ENCODE results near the gene E2F2.
"Not testable (repeated sequence)": the region's sequence is repeated elsewhere in the genome, so short reads cannot be mapped to it uniquely, and the experiment has no call there.

Gene E2F2

GRCh38 chr1:23545851-23546250 is 14.8 kb upstream of the E2F2 start:
- DNase-seq: no peak

- peak; percentile 54 to 75 for DNase-seq
Measured at GRCh38 chr1:23544444-23545389, 13.7 kb upstream of the E2F2 start.

- no peak for DNase-seq
Measured at GRCh38 chr1:23543707-23544443, 12.8 kb upstream of the E2F2 start.

GRCh38 chr1:23542940-23543339 is 11.9 kb upstream of the E2F2 start:
- not testable (repeated sequence) for DNase-seq

DNA sequence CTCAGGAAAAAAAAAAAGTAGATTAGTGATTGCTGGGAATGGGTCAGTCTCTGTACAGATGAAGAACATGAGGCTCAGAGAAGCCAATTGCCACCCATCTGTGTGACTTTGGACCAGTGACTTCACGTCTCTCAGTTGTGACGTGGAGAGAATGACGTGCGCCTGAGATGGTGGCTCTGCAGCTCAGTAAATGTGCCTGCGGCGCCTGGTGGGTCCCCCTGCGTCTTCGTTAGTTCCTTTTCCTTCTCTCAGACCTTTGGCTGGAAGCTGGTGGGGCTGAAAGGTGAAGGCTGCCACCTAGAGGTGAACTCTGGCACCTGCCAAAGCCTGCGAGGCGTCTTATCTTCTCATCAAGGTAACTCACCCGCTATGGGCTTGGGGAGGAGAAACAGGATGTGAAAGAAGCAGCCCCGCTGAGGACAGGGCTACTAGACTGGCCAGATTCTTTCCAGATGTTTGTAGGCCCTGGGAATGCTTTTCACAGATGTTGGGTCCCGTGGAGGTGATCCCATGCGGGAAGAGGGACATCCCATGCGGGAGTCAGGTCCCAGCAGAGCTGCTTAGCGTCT is 8.7 kb upstream of the E2F2 start:
- peak; percentile 80 to 81 for DNase-seq

- DNase-seq: no peak
Measured at GRCh38 chr1:23537296-23537973, 6.4 kb upstream of the E2F2 start.

- no peak for DNase-seq
Measured at GRCh38 chr1:23533246-23534023, 2.4 kb upstream of the E2F2 start.

DNA sequence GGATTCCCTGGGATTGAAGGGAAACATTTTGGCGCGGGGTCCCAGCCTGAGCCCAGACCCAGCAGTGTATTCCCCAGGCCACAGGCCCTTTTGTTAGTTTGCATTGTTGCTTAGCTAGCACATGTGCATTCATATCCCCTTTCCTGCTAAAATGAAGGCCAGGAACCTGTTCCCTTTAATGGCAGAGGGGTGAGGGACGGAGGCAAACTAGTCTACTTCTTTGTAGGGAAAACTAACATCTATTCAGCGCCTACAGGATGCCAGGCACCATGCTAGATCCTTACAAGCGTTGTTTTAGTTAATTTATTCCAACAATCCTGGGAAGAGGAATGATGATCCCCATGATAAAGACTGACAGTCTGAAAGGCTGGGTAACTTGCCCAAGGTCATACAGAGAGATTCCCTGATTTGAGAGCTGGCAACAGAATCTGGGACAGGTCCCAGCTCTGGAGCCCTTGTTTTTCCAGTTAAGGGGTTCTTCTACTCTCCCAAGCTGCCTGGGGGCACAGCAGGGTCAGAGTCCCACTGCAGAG is 595 bp upstream of the E2F2 start:
- no peak for DNase-seq

- DNase-seq: no peak
Measured at GRCh38 chr1:23530087-23530746, 816 bp downstream of the E2F2 start.

GRCh38 chr1:23529146-23530086 is 1.6 kb downstream of the E2F2 start:
- DNase-seq: no peak

DNA sequence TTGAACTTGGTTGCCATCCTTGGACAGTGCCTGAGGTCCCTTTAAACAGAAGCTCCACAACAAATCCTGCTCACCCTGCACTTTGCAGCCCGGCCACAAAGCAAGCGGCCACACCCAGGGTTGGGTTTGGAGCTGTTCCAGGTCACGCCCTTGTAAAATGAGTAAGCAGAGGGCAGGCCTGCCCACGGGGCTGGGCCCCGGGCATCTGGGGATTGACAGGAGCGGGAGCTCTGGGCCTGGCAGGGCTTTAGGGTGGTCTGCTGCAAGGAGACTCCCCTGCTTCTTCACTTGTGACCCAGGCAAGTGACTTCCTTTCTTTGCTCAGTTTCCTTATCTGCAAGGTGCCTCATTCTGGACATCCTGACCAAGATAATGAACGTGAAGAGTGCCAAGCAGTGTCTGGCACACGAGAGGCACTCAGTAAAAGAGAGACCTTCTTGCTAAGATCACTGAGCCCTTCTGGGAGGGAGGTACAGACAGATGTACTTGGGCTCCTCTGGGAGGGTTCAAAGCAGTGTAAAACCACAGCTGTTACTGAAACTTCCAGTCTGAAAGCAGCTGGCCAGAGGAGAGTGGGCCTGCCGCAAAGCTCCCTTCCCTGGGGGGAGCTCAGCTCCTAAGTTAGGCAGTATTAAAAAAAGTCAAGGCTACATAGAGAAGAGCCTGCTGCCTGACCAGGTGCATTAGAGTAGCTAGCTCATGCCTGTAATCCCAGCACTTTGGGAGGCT is 2.6 kb downstream of the E2F2 start:
- no peak for DNase-seq

GRCh38 chr1:23527900-23528249 is 3.2 kb downstream of the E2F2 start:
- no peak for DNase-seq

DNA sequence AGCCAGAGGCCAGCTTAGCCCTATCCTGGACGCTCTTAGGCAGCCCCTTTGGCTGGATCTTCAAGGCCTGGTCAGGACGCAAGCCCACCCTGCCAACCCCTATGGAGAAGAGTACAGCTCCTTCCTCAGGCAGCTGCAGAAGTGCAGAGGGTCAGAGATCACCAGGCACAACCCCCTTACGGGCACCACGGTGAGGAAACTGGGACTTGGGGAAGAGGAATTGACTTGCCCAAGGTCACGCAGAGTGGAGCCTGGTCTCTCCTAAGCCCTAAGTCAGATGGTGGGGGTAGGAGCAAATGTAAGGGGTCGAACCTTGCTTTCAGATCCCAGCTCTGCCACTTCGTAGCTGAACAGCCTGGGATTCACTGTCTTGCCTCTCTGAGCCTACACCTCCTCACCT is 3.7 kb downstream of the E2F2 start:
- DNase-seq: no peak

DNA sequence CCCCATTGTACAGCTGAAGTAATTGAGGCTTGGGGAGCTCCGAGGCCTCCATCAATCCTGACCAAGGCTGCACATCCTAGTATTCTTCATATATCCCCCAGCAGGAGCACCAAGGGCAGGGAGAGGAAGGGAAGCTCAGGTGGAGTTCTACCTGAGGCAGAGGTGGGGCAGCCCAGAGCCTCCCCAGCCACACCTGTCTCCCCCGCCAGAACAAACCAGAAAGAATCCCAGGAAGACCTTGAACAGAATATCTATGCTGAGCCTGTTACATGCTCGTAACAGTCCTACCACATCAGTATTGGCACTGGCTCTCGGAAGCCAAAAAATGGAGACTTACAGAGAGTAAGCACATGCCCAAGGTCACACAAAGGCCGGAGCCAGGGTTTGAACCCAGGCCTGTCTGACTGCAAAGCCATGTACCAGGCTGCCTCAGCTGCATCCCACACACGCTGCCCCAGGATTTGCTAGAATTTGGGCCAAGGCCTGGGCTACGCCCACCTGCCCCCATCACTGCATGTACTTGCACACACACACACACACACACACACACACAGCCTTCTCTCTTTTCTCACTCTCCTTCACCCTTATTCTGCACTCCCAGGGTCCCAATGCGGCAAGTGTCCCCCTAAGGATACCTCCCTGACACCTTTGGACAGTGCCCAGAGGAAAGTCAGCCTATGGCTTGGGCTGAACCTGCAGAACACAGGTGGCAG is 4.5 kb downstream of the E2F2 start:
- no peak for DNase-seq

DNA sequence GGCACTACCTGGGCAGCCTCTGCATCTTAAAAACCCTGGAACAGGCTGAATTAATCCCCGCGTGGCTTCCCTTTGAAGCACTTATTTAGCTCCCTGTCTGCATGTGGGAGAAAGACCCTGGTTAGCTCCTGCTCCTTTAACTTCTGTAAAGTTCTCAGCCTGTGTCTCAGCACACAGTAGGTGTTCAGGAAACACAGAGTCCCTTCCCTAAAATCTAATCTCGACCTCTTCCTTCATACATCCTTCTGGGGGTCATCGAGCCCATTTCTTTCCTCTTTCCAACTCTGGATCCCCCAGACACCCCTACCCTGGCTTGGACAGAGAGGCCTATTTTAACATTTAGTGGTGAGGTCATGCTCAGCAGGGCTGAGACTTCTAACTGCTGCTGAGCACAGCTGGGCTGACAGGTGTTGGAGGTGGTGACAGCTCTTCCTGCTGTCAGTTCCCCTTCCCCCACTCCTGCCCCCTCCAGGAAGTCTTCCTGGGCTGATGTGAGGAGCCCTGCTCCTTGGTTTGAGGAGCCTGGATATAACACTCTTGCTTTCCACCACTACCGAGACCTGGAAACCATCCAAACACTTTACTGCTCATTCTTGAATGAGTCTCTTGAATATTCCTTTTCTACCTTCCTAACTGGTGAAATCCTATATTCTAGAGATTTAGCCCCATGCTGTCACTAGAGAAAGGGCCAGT is 5.3 kb downstream of the E2F2 start:
- no peak for DNase-seq

DNA sequence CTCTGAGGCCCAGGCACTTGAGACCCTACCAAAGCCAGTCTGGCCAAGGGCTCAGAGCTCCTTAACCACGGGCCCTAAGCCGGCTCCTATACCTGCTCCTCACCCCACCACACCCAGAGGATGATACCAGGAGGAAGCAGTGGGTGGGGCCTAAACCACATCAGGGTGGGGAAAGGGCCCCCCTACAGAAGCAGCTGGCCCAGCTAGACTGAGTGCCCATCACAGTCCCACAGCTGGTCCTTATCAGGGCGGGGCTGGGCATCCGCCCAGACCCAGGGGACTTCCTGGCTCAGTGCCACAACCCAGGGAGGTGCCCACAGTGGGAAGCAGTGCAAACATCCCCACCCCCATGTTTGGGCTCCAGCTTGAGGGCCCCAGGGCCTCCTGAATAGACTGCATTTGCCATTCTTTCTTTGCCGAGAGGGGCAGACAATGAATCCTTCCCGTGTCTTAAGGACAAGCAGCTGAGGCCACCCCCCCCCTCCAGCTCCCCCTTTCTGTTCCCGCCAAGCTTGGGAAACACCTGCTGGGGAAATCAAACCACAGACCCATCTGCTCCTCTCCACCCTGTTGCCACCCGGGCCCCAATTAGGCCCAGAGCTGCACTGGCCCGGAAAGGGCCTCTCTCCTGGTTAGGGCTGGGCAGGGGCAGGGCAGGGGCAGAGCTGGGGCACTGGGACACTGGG is 6.2 kb downstream of the E2F2 start:
- no peak for DNase-seq

DNA sequence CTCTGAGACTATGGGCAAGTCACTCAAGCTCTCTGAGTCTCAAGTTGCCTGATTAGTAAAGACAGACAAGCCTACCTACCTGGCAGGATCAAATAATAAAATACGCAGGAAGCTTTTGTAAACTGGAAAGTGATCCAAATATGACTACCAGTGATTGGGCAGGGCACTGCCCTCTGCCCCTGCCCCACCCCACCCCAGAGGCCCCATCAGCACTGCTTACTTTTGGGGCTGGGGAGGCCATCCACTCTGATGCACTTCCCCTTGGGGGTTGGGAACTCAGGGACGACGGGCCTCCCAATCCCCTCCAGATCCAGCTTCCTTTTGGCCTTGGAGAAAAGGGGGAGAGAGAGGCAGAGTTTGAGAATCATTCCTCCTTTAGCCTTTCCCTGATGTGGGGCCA is 6.9 kb downstream of the E2F2 start:
- no peak for DNase-seq
